ENCODE data around the gene DNAH12. TPM values are rescaled to one million over a fixed set of nuclear protein-coding genes. Genes with fewer than 3 reads are reported as not detected.

The DNAH12 gene
- total and polyA plus RNA-seq, 2 experiments from 2014 or later = not detected

GRCh38 chr3:57555306-57555705 lies 11.2 kb upstream of the DNAH12 start:
- Histone ChIP-seq H3K4me3 (peak overlapping the region; percentile 86), H3K27ac (ENCODE audit: low read depth) (no peak overlapping the region), H3F3A (replicated peaks; ENCODE audit: low read depth) (peaks cover 12% of the 10 kb centered on the region; the same call in 1 of the 2 replicates), H2AFZ (peak overlapping the region; percentile 99), H3K9me2 (ENCODE audit: insufficient read depth) (no peaks in the 10 kb centered on the region), H4K20me1 (replicated peaks; ENCODE audit: insufficient read depth) (0 out of 2 replicates have a peak, but pooled peaks cover 4% of the 10 kb centered on the region), H3K4me1 (ENCODE audit: insufficient read depth) (peaks cover 9% of the 10 kb centered on the region), H3K27me3 (ENCODE audit: insufficient read depth) (peaks cover 14% of the 10 kb centered on the region; the same call in 1 of the 2 replicates), H3K4me2 (peak overlapping the region; percentile 96), H3K36me3 (ENCODE audit: insufficient read depth) (no peaks in the 10 kb centered on the region), H3K79me2 (replicated peaks; ENCODE audit: insufficient read depth) (peaks cover 17% of the 10 kb centered on the region)
- Mint-ChIP-seq H3K36me3 (ENCODE audit: low read depth) (peaks cover 15% of the 10 kb centered on the region), H3K27ac (peak overlapping the region; percentile 99; the same call in 1 of the 2 replicates), H3K4me3 (peak overlapping the region; percentile 91), H3K27me3 (ENCODE audit: insufficient read depth, low read depth, poor library complexity) (peaks cover 4% of the 10 kb centered on the region), H3K4me1 (peaks cover 17% of the 10 kb centered on the region; the same call in 2 of the 3 replicates), H3K9me3 (no peaks in the 10 kb centered on the region)
- DNase-seq (ENCODE audit: low spot score) (no peak), ATAC-seq (no peak)
- TF ChIP-seq CTCF (conservative IDR thresholded peaks at IDR 0.05; ENCODE audit: low read depth in 2 of 2) (no peak), NANOG (IDR thresholded peaks at IDR 0.05; ENCODE audit: borderline replicate concordance) (no peak), EZH2phosphoT487 (IDR thresholded peaks at IDR 0.05; ENCODE audit: unreplicated experiment) (no peak), STAT1 (IDR thresholded peaks at IDR 0.05; ENCODE audit: unreplicated experiment) (no peak), ZNF114 (CRISPR knock-in tag; IDR thresholded peaks at IDR 0.05) (no peak), POLR2AphosphoS5 (IDR thresholded peaks at IDR 0.05; ENCODE audit: low read depth) (no peak), ZNF331 (CRISPR knock-in tag; IDR thresholded peaks at IDR 0.05; ENCODE audit: low read depth) (no peak), JUNB (IDR thresholded peaks at IDR 0.05; ENCODE audit: unreplicated experiment) (no peak)

- Histone ChIP-seq H3F3A (replicated peaks; ENCODE audit: low read depth) (no peaks in the 10 kb centered on the region), H4K20me1 (replicated peaks; ENCODE audit: insufficient read depth) (no peaks in the 10 kb centered on the region), H3K4me1 (ENCODE audit: insufficient read depth) (peaks cover 10% of the 10 kb centered on the region), H3K79me2 (replicated peaks; ENCODE audit: insufficient read depth) (no peaks in the 10 kb centered on the region), H3K36me3 (ENCODE audit: insufficient read depth) (no peaks in the 10 kb centered on the region), H3K4me3 (no peak overlapping the region), H3K27me3 (ENCODE audit: insufficient read depth) (no peaks in the 10 kb centered on the region), H3K27ac (ENCODE audit: low read depth) (no peak overlapping the region), H3K4me2 (no peak overlapping the region), H2AFZ (no peak overlapping the region), H3K9me2 (ENCODE audit: insufficient read depth) (no peaks in the 10 kb centered on the region)
- Mint-ChIP-seq H3K36me3 (ENCODE audit: low read depth) (no peaks in the 10 kb centered on the region), H3K4me1 (peaks cover 9% of the 10 kb centered on the region), H3K27ac (no peak overlapping the region), H3K9me3 (no peaks in the 10 kb centered on the region), H3K27me3 (ENCODE audit: insufficient read depth, low read depth, poor library complexity) (peaks cover 5% of the 10 kb centered on the region), H3K4me3 (no peak overlapping the region)
- ATAC-seq (no peak), DNase-seq (ENCODE audit: low spot score) (no peak)
- no peak for TF ChIP-seq STAT1 (IDR thresholded peaks at IDR 0.05; ENCODE audit: unreplicated experiment)
- no peak for TF ChIP-seq EZH2phosphoT487 (IDR thresholded peaks at IDR 0.05; ENCODE audit: unreplicated experiment)
- TF ChIP-seq POLR2AphosphoS5 (IDR thresholded peaks at IDR 0.05; ENCODE audit: low read depth) = no peak
- no peak for TF ChIP-seq CTCF (conservative IDR thresholded peaks at IDR 0.05; ENCODE audit: low read depth in 2 of 2)
- TF ChIP-seq NANOG (IDR thresholded peaks at IDR 0.05; ENCODE audit: borderline replicate concordance) = no peak
- no peak for TF ChIP-seq JUNB (IDR thresholded peaks at IDR 0.05; ENCODE audit: unreplicated experiment)
- no peak for TF ChIP-seq REST (IDR thresholded peaks at IDR 0.05; ENCODE audit: unreplicated experiment)
- no peak for TF ChIP-seq CREB1 (CRISPR knock-in tag; IDR thresholded peaks at IDR 0.05; ENCODE audit: low read depth)
- TF ChIP-seq ZNF331 (CRISPR knock-in tag; IDR thresholded peaks at IDR 0.05; ENCODE audit: low read depth) = no peak
- TF ChIP-seq EZH2 (IDR thresholded peaks at IDR 0.05; ENCODE audit: low read depth, unreplicated experiment) = no peak
- TF ChIP-seq ETS1 (IDR thresholded peaks at IDR 0.05) = no peak
- TF ChIP-seq ZNF114 (CRISPR knock-in tag; IDR thresholded peaks at IDR 0.05) = no peak
These were observed 2.5 kb upstream of the DNAH12 start for GRCh38 chr3:57546616-57547015.

Measured in GM23338 (cell line).